GM18526 (cell line): Measurements from ENCODE around the gene ACKR2.

Experiments used
- POLR2A ChIP-seq: IDR thresholded peaks from 3 replicates; pipeline ENCODE4 v1.6.1; 2011; ENCODE audit not compliant: insufficient read length; ENCODE audit errors: extremely low read depth

Gene ACKR2

DNA sequence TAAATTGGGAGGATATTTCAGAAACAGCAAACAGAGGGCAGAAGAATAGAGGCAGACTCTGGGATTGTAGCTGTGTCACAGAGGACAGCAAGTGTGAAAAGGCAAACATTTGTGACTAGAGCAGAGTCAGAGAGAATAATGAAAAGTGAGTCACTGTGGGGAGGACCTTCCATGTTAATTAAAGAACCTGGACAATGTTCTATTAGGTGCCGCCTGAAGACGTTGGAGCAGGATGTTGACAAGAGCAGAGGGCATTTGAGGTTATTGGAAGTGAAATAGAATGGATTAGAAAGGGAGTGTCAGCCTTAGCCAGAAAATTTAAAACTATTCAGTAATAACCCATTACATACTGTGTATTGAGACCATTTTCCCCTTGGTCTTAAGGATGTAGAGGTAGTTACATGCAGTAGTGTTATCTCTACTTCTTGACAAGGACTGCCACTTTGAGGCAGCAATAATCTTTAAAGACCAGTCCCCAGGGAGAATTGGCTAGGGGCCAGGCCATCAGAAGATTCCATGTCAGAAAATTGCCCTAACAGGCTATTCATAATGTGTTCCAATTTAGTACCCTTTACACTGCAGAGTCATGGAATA lies 5.8 kb downstream of the ACKR2 start:
- TF ChIP-seq POLR2A, result no peak

GRCh38 chr3:42815826-42816225 lies 6.6 kb downstream of the ACKR2 start:
- no peak for TF ChIP-seq POLR2A

DNA sequence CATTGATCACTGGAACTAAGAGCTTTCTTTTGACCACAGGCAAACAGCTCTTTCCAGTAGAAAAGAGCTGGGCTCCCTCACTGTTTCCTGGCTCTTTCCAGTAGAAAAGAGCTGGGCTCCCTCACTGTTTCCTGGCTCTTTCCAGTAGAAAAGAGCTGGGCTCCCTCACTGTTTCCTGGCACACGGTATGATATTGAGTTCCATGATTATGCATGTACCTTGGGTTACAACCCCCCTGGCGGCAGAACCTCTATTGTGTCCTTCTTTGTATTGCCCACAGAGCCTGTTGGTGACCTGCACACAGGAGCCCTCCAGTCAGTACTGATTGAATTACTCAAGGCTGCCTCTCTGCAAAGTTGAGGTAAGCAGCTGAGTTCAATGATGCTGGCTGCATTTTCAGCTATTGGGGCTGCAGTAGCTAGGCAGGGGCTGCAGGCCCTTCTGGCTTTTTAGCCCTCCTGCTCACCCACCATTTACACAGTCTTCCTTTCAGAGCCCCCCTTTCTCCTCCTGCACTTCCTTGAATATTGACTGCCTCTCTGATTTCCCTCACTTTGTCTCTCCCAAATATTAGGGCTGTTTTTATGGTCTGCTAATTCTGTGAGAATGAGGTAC lies 10.2 kb downstream of the ACKR2 start:
- no peak for TF ChIP-seq POLR2A

GRCh38 chr3:42820746-42821051 lies 11.5 kb downstream of the ACKR2 start:
- no peak for TF ChIP-seq POLR2A

GRCh38 chr3:42822828-42823227 lies 13.6 kb downstream of the ACKR2 start:
- TF ChIP-seq POLR2A, result no peak

DNA sequence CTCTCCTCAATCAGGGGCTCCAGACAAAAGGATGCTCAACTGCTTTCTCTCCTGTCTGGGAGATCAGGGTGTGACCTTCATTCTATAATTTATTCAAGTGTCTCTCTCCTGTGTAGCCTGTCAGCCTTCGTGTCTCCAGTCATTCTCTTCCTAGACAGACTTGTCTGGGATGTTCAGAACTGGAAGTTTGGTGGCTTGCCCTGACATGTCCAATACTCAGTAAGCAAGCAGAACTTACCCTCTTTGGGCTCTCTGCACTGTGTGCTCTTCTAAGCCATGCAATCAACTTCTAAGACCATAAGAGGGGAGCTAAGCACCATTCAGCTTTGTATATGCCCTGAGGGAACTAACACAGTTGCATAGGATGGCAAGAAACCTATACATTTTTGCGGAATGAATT lies 14.1 kb downstream of the ACKR2 start:
- no peak for TF ChIP-seq POLR2A

GRCh38 chr3:42826141-42826540 lies 16.9 kb downstream of the ACKR2 start:
- TF ChIP-seq POLR2A, result no peak

DNA sequence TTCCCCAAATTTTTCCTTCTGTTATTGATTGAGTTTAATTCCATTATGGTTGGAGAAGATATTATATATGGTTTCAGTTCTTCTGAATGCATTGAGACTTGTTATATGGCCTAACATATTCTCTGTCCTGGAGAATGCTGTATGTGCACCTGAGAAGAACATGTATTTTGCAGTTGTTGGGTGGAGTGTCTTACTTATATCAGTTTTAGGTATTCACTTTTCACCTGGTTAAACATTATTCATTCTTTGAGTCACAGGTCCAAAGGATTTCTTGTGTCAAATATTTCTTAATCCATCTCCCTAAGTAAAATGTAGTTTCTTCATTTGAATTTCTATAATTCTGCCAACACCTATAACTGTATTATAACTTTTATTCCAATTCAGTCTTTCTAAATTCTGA lies 17.8 kb downstream of the ACKR2 start:
- no peak for TF ChIP-seq POLR2A

DNA sequence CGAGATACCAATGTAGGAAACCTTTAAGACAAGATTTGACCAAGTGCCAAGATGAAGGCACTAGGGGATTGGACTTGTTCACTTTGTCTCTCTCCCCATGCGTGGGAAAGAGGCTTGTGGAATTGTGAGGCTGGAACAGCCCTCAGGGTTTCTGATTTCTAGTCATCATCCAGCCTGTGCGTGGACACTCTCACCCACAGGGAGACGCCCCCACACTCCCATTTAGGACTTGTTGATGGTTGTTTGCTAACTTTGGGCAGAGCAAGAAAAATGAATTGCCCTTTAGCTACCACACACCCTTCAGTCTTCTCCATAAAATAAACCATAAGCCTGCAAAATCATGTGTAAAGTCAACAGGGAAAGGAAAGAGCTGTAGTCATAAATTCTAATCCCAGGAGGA lies 18.4 kb downstream of the ACKR2 start:
- no peak for TF ChIP-seq POLR2A

- TF ChIP-seq POLR2A, result no peak
Observed at GRCh38 chr3:42829083-42829627, 19.9 kb downstream of the ACKR2 start.

DNA sequence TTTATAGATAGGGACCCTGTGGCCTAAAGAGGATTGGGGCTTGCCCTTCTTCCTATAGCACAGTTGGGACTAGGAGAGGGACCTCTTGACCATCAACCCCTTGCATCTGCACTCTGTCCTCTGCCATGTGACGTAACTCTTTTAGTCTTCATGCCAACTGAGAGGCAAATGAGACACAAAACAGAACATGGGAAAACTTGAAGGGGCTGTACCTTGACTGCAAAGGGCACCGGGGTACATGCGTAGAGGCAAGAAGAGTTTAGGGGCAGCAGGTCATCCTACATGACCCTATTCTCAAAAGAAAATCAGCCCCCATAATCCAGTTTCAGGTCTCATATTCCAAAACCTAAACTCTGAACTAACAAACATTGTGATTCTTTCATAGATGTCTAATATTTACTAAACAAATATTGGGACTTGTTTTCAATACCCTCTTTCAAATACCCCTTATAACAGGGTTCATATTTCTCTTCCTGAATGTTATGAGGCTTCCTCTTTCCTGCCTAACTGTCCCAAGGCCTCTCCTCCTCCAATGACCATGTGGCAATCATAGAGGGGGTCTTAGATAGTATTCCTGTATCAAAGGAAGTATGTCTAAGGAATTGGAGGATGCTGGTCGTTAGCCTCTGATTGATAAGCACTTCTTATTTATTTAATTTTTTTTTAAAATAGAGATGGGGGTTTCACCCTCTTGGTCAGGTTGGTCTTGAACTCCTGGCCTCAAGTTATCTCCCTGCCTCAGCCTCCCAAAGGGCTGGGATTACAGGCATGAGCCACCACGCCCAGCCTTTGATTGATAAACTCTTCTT lies 20.6 kb downstream of the ACKR2 start:
- no peak for TF ChIP-seq POLR2A

DNA sequence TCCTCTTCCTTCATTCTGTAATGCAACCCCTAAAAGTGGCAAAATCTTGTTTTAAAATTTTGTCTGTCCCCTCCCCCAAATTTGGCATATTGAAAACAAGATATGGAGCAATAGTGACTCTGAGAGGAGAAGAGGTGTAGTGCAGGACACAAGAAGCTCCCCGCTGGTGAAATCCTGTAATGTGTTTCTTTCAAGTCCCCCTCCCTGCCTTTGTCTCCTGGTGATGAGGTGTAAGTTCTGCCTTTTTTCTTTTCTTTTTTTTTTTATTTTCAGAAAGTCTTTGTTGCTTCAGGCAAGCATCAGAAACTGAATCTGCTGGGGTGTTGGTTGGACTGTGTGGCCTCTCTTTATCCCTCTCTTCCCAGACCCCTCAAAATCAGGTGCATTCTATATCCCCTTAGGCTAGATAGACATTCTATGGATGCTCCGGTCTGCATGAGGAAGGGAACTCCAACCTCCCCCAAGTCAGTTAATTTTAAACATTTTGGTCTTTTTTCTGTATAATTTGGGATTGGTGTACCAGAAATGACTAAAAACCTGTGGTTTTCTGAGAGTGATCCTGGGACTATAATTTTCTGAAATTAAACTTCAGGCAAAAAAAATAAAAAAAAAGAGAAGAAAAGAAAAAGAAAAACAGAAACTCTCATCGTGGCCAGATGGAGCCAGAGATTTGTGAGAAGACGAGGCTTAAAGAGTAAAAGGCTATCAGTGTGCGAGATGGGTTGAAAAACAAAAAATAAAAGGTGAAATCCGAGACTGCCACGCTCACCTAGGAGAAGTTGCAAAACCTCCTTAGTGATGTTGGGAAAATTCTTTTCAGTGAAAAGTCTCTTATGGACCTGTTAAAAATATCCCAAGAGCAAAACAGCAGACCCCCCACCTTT lies 21.4 kb downstream of the ACKR2 start:
- no peak for TF ChIP-seq POLR2A

DNA sequence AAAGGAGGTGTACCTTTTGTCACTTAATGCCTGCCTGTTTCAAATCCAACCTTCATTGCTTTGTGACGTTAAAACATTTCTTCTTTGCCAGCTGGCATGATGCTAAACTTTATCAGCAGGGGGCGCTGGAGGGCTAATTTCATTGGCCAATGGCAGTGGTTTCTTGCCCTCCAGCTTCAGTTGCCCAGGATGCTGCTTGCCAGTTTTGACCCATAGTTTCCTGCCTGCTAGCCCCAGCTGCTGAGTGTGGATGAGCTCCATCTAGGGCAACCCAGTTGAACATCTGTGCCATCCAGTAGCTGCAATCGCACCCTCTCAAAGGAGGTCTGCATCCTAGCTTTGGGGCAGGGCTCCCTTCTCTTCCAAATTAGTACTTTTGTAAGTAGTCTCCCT lies 22.1 kb downstream of the ACKR2 start:
- no peak for TF ChIP-seq POLR2A

- TF ChIP-seq POLR2A, result no peak
Observed at GRCh38 chr3:42836150-42837123, 27.2 kb downstream of the ACKR2 start.
